DND-41 (cell line): Measurements from ENCODE around the gene TP53.

Source experiments
- EZH2 ChIP-seq: IDR thresholded peaks from 3 replicates; pipeline ENCODE4 v1.6.1; 2012; ENCODE audit warnings: borderline replicate concordance, low read depth, mild to moderate bottlenecking, moderate library complexity, low read length, inconsistent platforms; ENCODE audit not compliant: severe bottlenecking
- TF ChIP-seq, protein P1 (sequence below): IDR thresholded peaks from 2 replicates; pipeline ENCODE4 v1.5.1; 2012; ENCODE audit warnings: borderline replicate concordance, low read length, moderate library complexity, mild to moderate bottlenecking; ENCODE audit not compliant: poor library complexity, severe bottlenecking; ENCODE audit errors: extremely low read depth

DNA sequence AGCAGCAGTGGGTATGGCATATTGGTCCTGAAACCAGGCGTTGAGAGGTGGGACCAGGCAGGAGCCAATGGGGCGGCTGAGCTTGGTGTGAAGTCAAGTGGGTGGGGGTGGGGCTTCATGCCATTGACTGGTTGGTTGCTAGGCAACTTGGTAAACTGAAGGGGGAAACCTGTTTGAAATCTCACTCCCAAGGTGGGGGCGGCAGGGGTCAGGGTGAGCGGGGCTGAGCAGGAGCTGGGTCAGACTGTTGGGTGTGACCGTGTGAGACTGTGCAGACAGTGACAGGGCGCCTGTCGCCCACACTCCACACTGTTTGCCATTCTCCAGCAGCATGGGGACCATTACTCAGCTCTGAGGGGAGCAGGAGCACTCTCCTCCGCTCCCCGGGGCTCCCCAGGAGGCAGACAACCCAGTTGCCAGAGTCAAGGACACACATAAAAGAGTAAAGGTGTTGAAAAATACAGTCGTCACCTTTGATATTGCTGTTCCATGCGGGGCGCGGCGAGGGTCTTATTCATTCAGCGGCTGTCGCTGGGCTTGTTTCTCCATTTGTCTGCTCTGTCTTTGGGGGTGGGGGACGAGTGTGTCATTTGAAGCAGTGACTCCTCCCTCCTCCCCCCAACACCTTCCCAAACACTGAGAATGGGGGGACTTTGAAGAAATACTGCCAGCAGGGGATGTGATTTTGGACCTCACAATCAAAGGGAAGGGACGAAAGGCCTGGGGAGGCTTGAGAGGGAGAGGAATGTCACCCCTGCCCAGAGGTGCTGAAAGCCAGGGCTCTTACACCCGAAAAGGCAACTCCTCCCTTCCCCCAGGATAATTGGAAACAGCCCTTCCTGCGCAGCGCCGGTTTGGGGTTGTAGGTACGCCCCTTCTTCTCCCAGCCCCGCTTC, 16.5 kb upstream of the TP53 start:
- TF ChIP-seq, protein P1, sequence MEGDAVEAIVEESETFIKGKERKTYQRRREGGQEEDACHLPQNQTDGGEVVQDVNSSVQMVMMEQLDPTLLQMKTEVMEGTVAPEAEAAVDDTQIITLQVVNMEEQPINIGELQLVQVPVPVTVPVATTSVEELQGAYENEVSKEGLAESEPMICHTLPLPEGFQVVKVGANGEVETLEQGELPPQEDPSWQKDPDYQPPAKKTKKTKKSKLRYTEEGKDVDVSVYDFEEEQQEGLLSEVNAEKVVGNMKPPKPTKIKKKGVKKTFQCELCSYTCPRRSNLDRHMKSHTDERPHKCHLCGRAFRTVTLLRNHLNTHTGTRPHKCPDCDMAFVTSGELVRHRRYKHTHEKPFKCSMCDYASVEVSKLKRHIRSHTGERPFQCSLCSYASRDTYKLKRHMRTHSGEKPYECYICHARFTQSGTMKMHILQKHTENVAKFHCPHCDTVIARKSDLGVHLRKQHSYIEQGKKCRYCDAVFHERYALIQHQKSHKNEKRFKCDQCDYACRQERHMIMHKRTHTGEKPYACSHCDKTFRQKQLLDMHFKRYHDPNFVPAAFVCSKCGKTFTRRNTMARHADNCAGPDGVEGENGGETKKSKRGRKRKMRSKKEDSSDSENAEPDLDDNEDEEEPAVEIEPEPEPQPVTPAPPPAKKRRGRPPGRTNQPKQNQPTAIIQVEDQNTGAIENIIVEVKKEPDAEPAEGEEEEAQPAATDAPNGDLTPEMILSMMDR: no peak
- TF ChIP-seq EZH2: no peak
